ENCODE measurements around the gene RAG1. TPM values are rescaled to one million over a fixed set of nuclear protein-coding genes. Genes with fewer than 3 reads are reported as not detected.

Gene RAG1
- total RNA-seq, 1 experiment from 2014 or later, result 0.11 TPM

- H3K4me3 ChIP-seq (ENCODE audit: low read depth, low read length, poor library complexity, severe bottlenecking), result no peak overlapping the region
- intact Hi-C loops (cut with micrococcal nuclease; ENCODE audit: unreplicated experiment), result no loop called here
- H3K27ac ChIP-seq (ENCODE audit: low read depth, low read length, poor library complexity, severe bottlenecking), result no peak overlapping the region
- no peak for DNase-seq (ENCODE audit: low spot score)
- ChIA-PET POLR2A (ENCODE audit: low non-redundant PET) (no interaction called here), CTCF (no interaction called here)
- no peaks in the 10 kb centered on the region for H3K9me3 ChIP-seq (ENCODE audit: low read depth, low read length, poor library complexity, severe bottlenecking)
- BruUV-seq (replicated peaks), result no TSS peak
- TF ChIP-seq EZH2 (IDR thresholded peaks at IDR 0.05; ENCODE audit: borderline replicate concordance, low read depth, low read length, poor library complexity, severe bottlenecking) (no peak), CTCF (conservative IDR thresholded peaks at IDR 0.05; ENCODE audit: low read depth, low read length) (no peak)
- H3K36me3 ChIP-seq (ENCODE audit: insufficient read depth, low read length, poor library complexity, severe bottlenecking), result no peaks in the 10 kb centered on the region
- H3K27me3 ChIP-seq (replicated peaks; ENCODE audit: insufficient read depth, low read depth, low read length, poor library complexity), result no peaks in the 10 kb centered on the region
- no peaks in the 10 kb centered on the region for H3K4me1 ChIP-seq (ENCODE audit: insufficient read depth, low read length, poor library complexity, severe bottlenecking)
These were observed 60.3 kb downstream of the RAG1 start for GRCh38 chr11:36628141-36628540.

GRCh38 chr11:36628765-36629244 lies 61.0 kb downstream of the RAG1 start:
- intact Hi-C loops (cut with micrococcal nuclease; ENCODE audit: unreplicated experiment), result no loop called here
- Histone ChIP-seq H3K4me3 (ENCODE audit: low read depth, low read length, poor library complexity, severe bottlenecking) (no peak overlapping the region), H3K9me3 (ENCODE audit: low read depth, low read length, poor library complexity, severe bottlenecking) (no peaks in the 10 kb centered on the region), H3K27me3 (replicated peaks; ENCODE audit: insufficient read depth, low read depth, low read length, poor library complexity) (no peaks in the 10 kb centered on the region), H3K27ac (ENCODE audit: low read depth, low read length, poor library complexity, severe bottlenecking) (no peak overlapping the region), H3K4me1 (ENCODE audit: insufficient read depth, low read length, poor library complexity, severe bottlenecking) (no peaks in the 10 kb centered on the region), H3K36me3 (ENCODE audit: insufficient read depth, low read length, poor library complexity, severe bottlenecking) (no peaks in the 10 kb centered on the region)
- POLR2A ChIA-PET (ENCODE audit: low non-redundant PET), result no interaction called here
- DNase-seq (ENCODE audit: low spot score), result no peak
- TF ChIP-seq CTCF (conservative IDR thresholded peaks at IDR 0.05; ENCODE audit: low read depth, low read length) (no peak), EZH2 (IDR thresholded peaks at IDR 0.05; ENCODE audit: borderline replicate concordance, low read depth, low read length, poor library complexity, severe bottlenecking) (no peak)
- CTCF ChIA-PET, result no interaction called here
- BruUV-seq (replicated peaks), result no TSS peak

Other genes starting within 250 kb of the RAG1 start
- gene TRAF6, start 57.7 kb upstream of the RAG1 start, total RNA-seq (2021), result 25.5 and 28.6 TPM in 2 replicates
- gene IFTAP, start 26.5 kb downstream of the RAG1 start, total RNA-seq (2021), result 25.3 and 30.3 TPM in 2 replicates
- not detected in 2 replicates for gene RAG2, start 30.2 kb downstream of the RAG1 start, total RNA-seq (2021)